ENCODE data around the gene C1QTNF8. TPM values are rescaled to one million over a fixed set of nuclear protein-coding genes. Genes with fewer than 3 reads are reported as not detected.
A peak's percentile ranks its signal among the peaks of the same experiment; 100 is the strongest.

The C1QTNF8 gene
- total and polyA plus RNA-seq, 2 of the 8 experiments (the other 6 are each of a cell fraction or from before 2014, with no cell fraction given), result not detected

DNA sequence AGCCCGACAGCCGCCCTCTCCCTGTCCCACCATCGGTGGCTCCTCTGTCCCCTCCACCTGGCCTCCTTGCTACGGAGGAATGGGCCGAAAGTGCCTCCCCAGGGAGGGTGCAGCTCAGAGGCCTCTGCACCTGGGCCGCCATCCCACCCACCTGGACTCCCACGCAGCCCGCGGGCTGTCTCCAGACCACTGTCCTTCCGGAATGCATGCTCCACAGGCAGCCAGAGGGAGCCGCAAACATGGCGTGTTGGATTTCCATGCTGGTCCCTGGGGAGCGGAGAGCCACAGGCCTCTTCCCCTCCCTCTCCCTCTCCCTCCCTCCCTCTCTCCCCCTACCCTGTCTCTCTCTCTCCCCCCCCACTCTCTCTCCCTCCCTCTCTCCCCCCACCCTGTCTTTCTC is 20.5 kb downstream of the C1QTNF8 start:
- DNase-seq (ENCODE audit: low read depth in 1 of 2, low spot score in 2 of 2), result no peak
- no peak overlapping the region for H3K14ac ChIP-seq (ENCODE audit: insufficient read length)
- H3K27ac ChIP-seq (ENCODE audit: low read depth, low read length), result no peak overlapping the region
- H3K56ac ChIP-seq (replicated peaks; ENCODE audit: insufficient read length, low read depth, low read length), result no peak overlapping the region
- no peak overlapping the region for H2BK120ac ChIP-seq (replicated peaks; ENCODE audit: low read depth, low read length)
- no peak overlapping the region for H3K23ac ChIP-seq (ENCODE audit: insufficient read length)
- WGBS, 2 experiments (ENCODE audit: extremely low coverage in 1 of 2, insufficient coverage in 1 of 2, insufficient read length in 1 of 2, insufficient replicate concordance in 2 of 2, low coverage in 1 of 2, low lambda C conversion rate in 2 of 2, missing lambda C conversion rate in 1 of 2), result 85% methylated on average over 8 of the region's 13 CpGs; no CpG with 5 or more reads in 1 of the 2 experiments
- H3K9me3 ChIP-seq (ENCODE audit: insufficient read depth in 2 of 2, low read depth in 1 of 2, low read length in 1 of 2), result no peaks in the 10 kb centered on the region
- no peak overlapping the region for H2AK5ac ChIP-seq (ENCODE audit: low read depth, low read length)
- H4K8ac ChIP-seq (ENCODE audit: extremely low read depth, insufficient read depth, low read length), result no peak overlapping the region
- H2AFZ ChIP-seq (ENCODE audit: low read length), result no peak overlapping the region
- H3K9ac ChIP-seq (replicated peaks in 1 of 4; ENCODE audit: extremely low read depth in 1 of 4, low read depth in 3 of 4, low read length in 3 of 4), result no peak overlapping the region
- peaks cover 7% of the 10 kb centered on the region; the same call in 1 of the 2 replicates for H3K23me2 ChIP-seq (ENCODE audit: low read depth, low read length)
- H4K20me1 ChIP-seq (replicated peaks in 1 of 2; ENCODE audit: control insufficient read depth in 1 of 2, insufficient read depth in 2 of 2, low read length in 2 of 2), result peaks cover 0 to 5% of the 10 kb centered on the region in 2 experiments
- ChIA-PET POLR2A (ENCODE audit: partially characterized antibody) (no interaction called here), CTCF (ENCODE audit: partially characterized antibody) (interaction anchor here (0.6 to 1.6 kb wide), 3 partner anchors 11 to 367 kb away, joined by 3 to 5 read pairs (median 3); no protein-coding TSS in a partner anchor)
- peak overlapping the region; percentile 29; the same call in 1 of the 2 replicates for H2BK15ac ChIP-seq (ENCODE audit: low read length)
- H3K4me1 ChIP-seq (replicated peaks in 1 of 4; ENCODE audit: control insufficient read depth in 3 of 4, insufficient read depth in 4 of 4, low read length in 3 of 4), result peaks cover 0 to 17% (median 11%) of the 10 kb centered on the region in 4 experiments; a peak in 6 of 7 replicates
- no peak overlapping the region for H2BK20ac ChIP-seq (ENCODE audit: low read length)
- H4K91ac ChIP-seq (replicated peaks; ENCODE audit: insufficient read length, low read length), result no peak overlapping the region
- H3K18ac ChIP-seq (ENCODE audit: extremely low read depth, low read length), result no peak overlapping the region
- H3K4me3 ChIP-seq (ENCODE audit: extremely low read depth in 1 of 4, insufficient read depth in 2 of 4, low read depth in 3 of 4, low read length in 4 of 4), result no peak overlapping the region
- no peak overlapping the region for H2BK12ac ChIP-seq (ENCODE audit: low read depth, low read length)
- H3K4ac ChIP-seq (replicated peaks; ENCODE audit: insufficient read length, low read depth, low read length), result no peak overlapping the region
- TF ChIP-seq RBBP5 (IDR thresholded peaks at IDR 0.05; ENCODE audit: borderline replicate concordance, low read depth, low read length) (no peak), EZH2 (IDR thresholded peaks at IDR 0.05; ENCODE audit: low read depth, low read length, severe bottlenecking) (no peak), CTBP2 (IDR thresholded peaks at IDR 0.05; ENCODE audit: borderline replicate concordance, insufficient read depth, insufficient read length, low read length) (no peak), EGR1 (IDR thresholded peaks at IDR 0.05; ENCODE audit: borderline replicate concordance, low read depth, low read length) (no peak), RAD21 (IDR thresholded peaks at IDR 0.05 in 1 of 2, conservative IDR thresholded peaks at IDR 0.05 in 1 of 2; ENCODE audit: low read depth in 2 of 2, low read length in 2 of 2) (no peak), SP1 (IDR thresholded peaks at IDR 0.05; ENCODE audit: low read depth, low read length) (no peak), BACH1 (IDR thresholded peaks at IDR 0.05; ENCODE audit: low read length) (no peak), MAFK (IDR thresholded peaks at IDR 0.05; ENCODE audit: low read depth, low read length) (no peak), CREB1 (IDR thresholded peaks at IDR 0.05) (no peak), HDAC2 (IDR thresholded peaks at IDR 0.05; ENCODE audit: borderline replicate concordance in 1 of 2, low read depth in 2 of 2, low read length in 2 of 2) (no peak), CHD1 (IDR thresholded peaks at IDR 0.05; ENCODE audit: low read depth, low read length) (no peak), POU5F1 (IDR thresholded peaks at IDR 0.05; ENCODE audit: low read depth, low read length) (no peak)
- H3K4me2 ChIP-seq (ENCODE audit: insufficient read depth in 1 of 2, low read depth in 2 of 2, low read length in 2 of 2), result no peak overlapping the region
- no peaks in the 10 kb centered on the region for H3K36me3 ChIP-seq (ENCODE audit: control insufficient read depth in 2 of 4, insufficient read depth in 4 of 4, low read length in 3 of 4)
- no peak overlapping the region for H2BK5ac ChIP-seq (ENCODE audit: low read depth, low read length)
- no peaks in the 10 kb centered on the region for H3K79me1 ChIP-seq (ENCODE audit: low read depth, low read length)
- no peak overlapping the region for H4K5ac ChIP-seq (ENCODE audit: insufficient read length, low read depth, low read length)
- no peaks in the 10 kb centered on the region for H3K79me2 ChIP-seq (ENCODE audit: control insufficient read depth in 1 of 2, insufficient read depth in 2 of 2, low read length in 2 of 2)
- FAIRE-seq, result no peak
- H3K27me3 ChIP-seq (replicated peaks in 1 of 4; ENCODE audit: control insufficient read depth in 3 of 4, extremely low read depth in 1 of 4, insufficient read depth in 3 of 4, low read length in 3 of 4), result peaks cover 2 to 16% (median 12%) of the 10 kb centered on the region in 4 experiments; a peak in 6 of 7 replicates

Data from H1 (cell line).